Mesendoderm (in vitro differentiated cells): ENCODE data around the gene PRKCG.
A peak's percentile ranks its signal among the peaks of the same experiment; 100 is the strongest.

Experiments used
- DNase-seq: peaks from one replicate; pipeline ENCODE4 v3.0.0; 2013
- H2AK5ac ChIP-seq: 2 replicates; pipeline ENCODE4 v1.6.1; 2013; ENCODE audit warnings: low read length, inconsistent platforms
- H2BK120ac ChIP-seq: 2 replicates; pipeline ENCODE4 v1.6.1; 2013; ENCODE audit warnings: low read depth, mild to moderate bottlenecking, low read length, moderate library complexity, mixed read lengths
- H2BK15ac ChIP-seq: replicated peaks from 2 replicates; pipeline ENCODE4 v1.6.1; 2013; ENCODE audit warnings: low read depth, mild to moderate bottlenecking, moderate library complexity
- H2BK5ac ChIP-seq: 2 replicates; pipeline ENCODE4 v1.6.1; 2013; ENCODE audit warnings: low read length, inconsistent platforms
- H3K18ac ChIP-seq: 2 replicates; pipeline ENCODE4 v1.6.1; 2013; ENCODE audit warnings: mild to moderate bottlenecking, low read length, mixed read lengths
- H3K23ac ChIP-seq: one replicate; pipeline ENCODE4 v1.6.1; 2013; ENCODE audit warnings: low read length
- H3K27ac ChIP-seq: 2 replicates; pipeline ENCODE4 v1.5.1; 2013; ENCODE audit warnings: low read depth, mild to moderate bottlenecking, inconsistent platforms, low read length, moderate library complexity
- H3K27me3 ChIP-seq: 2 replicates; pipeline ENCODE4 v1.6.1; 2013; ENCODE audit warnings: low read length, control low read depth, mild to moderate bottlenecking, inconsistent platforms; ENCODE audit not compliant: insufficient read depth, poor library complexity
- H3K36me3 ChIP-seq: 2 replicates; pipeline ENCODE4 v1.6.1; 2013; ENCODE audit warnings: low read length, inconsistent platforms; ENCODE audit not compliant: control insufficient read depth, insufficient read depth
- H3K4ac ChIP-seq: one replicate; pipeline ENCODE4 v1.6.1; 2013; ENCODE audit warnings: low read depth, mild to moderate bottlenecking, low read length, moderate library complexity
- H3K4me1 ChIP-seq: 2 replicates; pipeline ENCODE4 v1.6.1; 2013; ENCODE audit warnings: low read depth, low read length, inconsistent platforms; ENCODE audit not compliant: control insufficient read depth
- H3K4me2 ChIP-seq: 2 replicates; pipeline ENCODE4 v1.6.1; 2013; ENCODE audit warnings: low read length
- H3K4me3 ChIP-seq: 2 replicates; pipeline ENCODE4 v1.5.1; 2013; ENCODE audit warnings: mild to moderate bottlenecking, low read length
- H3K56ac ChIP-seq: one replicate; pipeline ENCODE4 v1.6.1; 2013; ENCODE audit warnings: low read length
- H3K79me1 ChIP-seq: 2 replicates; pipeline ENCODE4 v1.6.1; 2013; ENCODE audit warnings: low read length, inconsistent platforms
- H3K79me2 ChIP-seq: 2 replicates; pipeline ENCODE4 v1.6.1; 2013; ENCODE audit warnings: mild to moderate bottlenecking, low read length; ENCODE audit not compliant: control insufficient read depth, insufficient read depth
- H3K9ac ChIP-seq: 2 replicates; pipeline ENCODE4 v1.6.1; 2013; ENCODE audit warnings: low read length, inconsistent platforms
- H4K5ac ChIP-seq: one replicate; pipeline ENCODE4 v1.6.1; 2013; ENCODE audit warnings: low read length
- H4K8ac ChIP-seq: one replicate; pipeline ENCODE4 v1.6.1; 2013; ENCODE audit warnings: low read depth, mild to moderate bottlenecking, control low read depth, low read length, moderate library complexity
- WGBS: extraction: QIAGEN DNeasy Blood & Tissue Kit; methylation state at CpG from one replicate; pipeline ENCODE4 v1.1.7; 2013; ENCODE audit warnings: low lambda C conversion rate, missing lambda C conversion rate; ENCODE audit not compliant: insufficient coverage; ENCODE audit errors: extremely low coverage; 5-methylcytosine and 5-hydroxymethylcytosine counted together

Gene PRKCG

GRCh38 chr19:53844849-53845246 is 37.1 kb upstream of the PRKCG start:
- no peak overlapping the region for H2BK15ac ChIP-seq
- no peak overlapping the region for H3K27ac ChIP-seq
- H3K27me3 ChIP-seq = no peaks in the 10 kb centered on the region
- H4K5ac ChIP-seq = no peak overlapping the region
- no peak overlapping the region for H4K8ac ChIP-seq
- H3K36me3 ChIP-seq = no peaks in the 10 kb centered on the region
- H3K4me2 ChIP-seq = no peak overlapping the region
- 100% methylated on average over 2 of the region's 9 CpGs for WGBS
- no peak overlapping the region for H3K4ac ChIP-seq
- no peak for DNase-seq
- no peak overlapping the region for H2AK5ac ChIP-seq
- no peaks in the 10 kb centered on the region for H3K79me1 ChIP-seq
- no peak overlapping the region for H2BK120ac ChIP-seq
- H3K18ac ChIP-seq = no peak overlapping the region
- no peaks in the 10 kb centered on the region for H3K79me2 ChIP-seq
- H3K4me3 ChIP-seq = no peak overlapping the region
- no peaks in the 10 kb centered on the region for H3K4me1 ChIP-seq
- H3K23ac ChIP-seq = no peak overlapping the region
- H3K56ac ChIP-seq = no peak overlapping the region
- H2BK5ac ChIP-seq = no peak overlapping the region
- no peak overlapping the region for H3K9ac ChIP-seq

DNA sequence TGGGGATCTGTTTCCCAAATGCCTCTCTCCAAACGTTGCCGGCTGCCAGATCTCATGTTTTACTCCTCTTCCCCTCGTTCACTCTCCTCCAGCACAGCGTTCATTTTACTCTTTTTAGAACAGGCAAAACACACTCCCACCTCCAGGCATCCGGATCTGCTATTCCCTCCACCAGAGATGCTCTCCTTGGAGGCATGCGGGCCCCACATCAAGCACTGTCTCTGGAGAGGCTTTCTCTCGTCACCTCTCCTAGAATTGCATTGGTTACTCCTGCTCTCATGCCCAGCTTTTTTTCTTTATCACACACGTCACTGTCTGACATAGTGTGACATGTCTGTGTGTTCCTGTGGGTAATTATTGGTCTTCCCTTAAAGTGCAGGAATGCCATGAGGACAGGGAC is 34.4 kb upstream of the PRKCG start:
- Histone ChIP-seq H3K23ac (no peak overlapping the region), H3K4ac (no peak overlapping the region), H2BK5ac (no peak overlapping the region), H3K9ac (no peak overlapping the region), H2AK5ac (no peak overlapping the region), H2BK15ac (no peak overlapping the region), H3K4me1 (no peaks in the 10 kb centered on the region), H3K18ac (no peak overlapping the region), H3K79me1 (no peaks in the 10 kb centered on the region), H2BK120ac (no peak overlapping the region), H4K8ac (no peak overlapping the region), H3K27me3 (no peaks in the 10 kb centered on the region), H3K27ac (no peak overlapping the region), H4K5ac (no peak overlapping the region), H3K56ac (no peak overlapping the region), H3K4me2 (no peak overlapping the region), H3K79me2 (no peaks in the 10 kb centered on the region), H3K36me3 (no peaks in the 10 kb centered on the region), H3K4me3 (no peak overlapping the region)
- whole genome bisulfite sequencing = no CpG with 5 or more reads among the region's 8 CpGs
- DNase-seq = no peak

- H3K4ac ChIP-seq = no peak overlapping the region
- H3K56ac ChIP-seq = no peak overlapping the region
- no peak overlapping the region for H2BK120ac ChIP-seq
- no peak overlapping the region for H3K4me2 ChIP-seq
- no CpG with 5 or more reads among the region's 11 CpGs for WGBS
- no peak overlapping the region for H4K5ac ChIP-seq
- no peak overlapping the region for H3K4me3 ChIP-seq
- no peak overlapping the region for H2AK5ac ChIP-seq
- H3K27ac ChIP-seq = no peak overlapping the region
- no peak overlapping the region for H2BK15ac ChIP-seq
- H3K79me1 ChIP-seq = no peaks in the 10 kb centered on the region
- no peak overlapping the region for H4K8ac ChIP-seq
- H3K4me1 ChIP-seq = no peaks in the 10 kb centered on the region
- no peaks in the 10 kb centered on the region for H3K27me3 ChIP-seq
- no peak overlapping the region for H3K9ac ChIP-seq
- no peaks in the 10 kb centered on the region for H3K79me2 ChIP-seq
- H3K18ac ChIP-seq = no peak overlapping the region
- no peak for DNase-seq
- no peak overlapping the region for H3K23ac ChIP-seq
- no peak overlapping the region for H2BK5ac ChIP-seq
- no peaks in the 10 kb centered on the region for H3K36me3 ChIP-seq
These were observed 32.7 kb upstream of the PRKCG start for GRCh38 chr19:53849237-53849676.

DNA sequence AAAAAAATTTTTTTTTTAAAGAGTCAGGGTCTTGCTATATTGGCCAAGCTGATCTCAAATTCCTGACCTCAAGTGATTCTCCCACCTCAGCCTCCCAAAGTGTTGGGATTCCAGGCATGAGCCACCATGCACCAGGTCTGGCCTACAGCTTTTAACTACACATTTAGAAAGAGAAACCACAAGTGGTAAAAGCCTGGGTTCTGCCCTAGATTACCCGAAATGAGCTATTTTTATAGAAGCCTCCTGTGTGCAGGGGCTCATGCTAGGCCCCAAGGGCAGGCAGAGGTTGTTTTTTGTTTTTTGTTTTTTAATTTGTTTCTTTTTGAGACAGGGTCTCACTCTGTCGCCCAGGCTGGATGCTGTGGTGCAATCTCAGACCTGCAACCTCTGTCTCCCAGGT is 28.3 kb upstream of the PRKCG start:
- Histone ChIP-seq H3K4me1 (no peaks in the 10 kb centered on the region), H3K4me3 (no peak overlapping the region), H3K4ac (no peak overlapping the region), H3K56ac (no peak overlapping the region), H3K4me2 (no peak overlapping the region), H3K27me3 (no peaks in the 10 kb centered on the region), H3K79me1 (no peaks in the 10 kb centered on the region), H3K9ac (no peak overlapping the region), H2AK5ac (no peak overlapping the region), H2BK5ac (no peak overlapping the region), H2BK120ac (no peak overlapping the region), H3K23ac (no peak overlapping the region), H3K18ac (no peak overlapping the region), H2BK15ac (no peak overlapping the region), H4K5ac (no peak overlapping the region), H3K36me3 (no peaks in the 10 kb centered on the region), H4K8ac (no peak overlapping the region), H3K79me2 (no peaks in the 10 kb centered on the region), H3K27ac (no peak overlapping the region)
- WGBS = no CpG with 5 or more reads among the region's 2 CpGs
- no peak for DNase-seq

- Histone ChIP-seq H4K5ac (no peak overlapping the region), H4K8ac (no peak overlapping the region), H3K23ac (no peak overlapping the region), H3K36me3 (no peaks in the 10 kb centered on the region), H2BK15ac (no peak overlapping the region), H2BK5ac (no peak overlapping the region), H3K18ac (no peak overlapping the region), H3K56ac (peak overlapping the region; percentile 42), H3K4me2 (no peak overlapping the region), H3K79me1 (peaks cover 1% of the 10 kb centered on the region), H3K79me2 (peaks cover 8% of the 10 kb centered on the region), H2BK120ac (no peak overlapping the region), H3K9ac (no peak overlapping the region), H3K27ac (no peak overlapping the region), H2AK5ac (no peak overlapping the region), H3K4me1 (peaks cover 2% of the 10 kb centered on the region), H3K4me3 (no peak overlapping the region), H3K27me3 (no peaks in the 10 kb centered on the region), H3K4ac (no peak overlapping the region)
- DNase-seq = no peak
- no CpG with 5 or more reads among the region's 6 CpGs for WGBS
These were observed 17.6 kb upstream of the PRKCG start for GRCh38 chr19:53864308-53864836.

GRCh38 chr19:53865523-53865917 is 16.5 kb upstream of the PRKCG start:
- Histone ChIP-seq H3K23ac (no peak overlapping the region), H3K4ac (no peak overlapping the region), H3K79me2 (peaks cover 12% of the 10 kb centered on the region), H2BK120ac (no peak overlapping the region), H2AK5ac (no peak overlapping the region), H3K27ac (peak overlapping the region; percentile 92), H3K79me1 (peaks cover 1% of the 10 kb centered on the region), H3K4me2 (peak overlapping the region; percentile 65), H4K8ac (no peak overlapping the region), H4K5ac (no peak overlapping the region), H3K9ac (peak overlapping the region; percentile 75), H3K4me3 (no peak overlapping the region), H2BK5ac (no peak overlapping the region), H3K18ac (no peak overlapping the region), H2BK15ac (no peak overlapping the region), H3K56ac (peak overlapping the region; percentile 93), H3K36me3 (no peaks in the 10 kb centered on the region), H3K4me1 (peaks cover 2% of the 10 kb centered on the region), H3K27me3 (no peaks in the 10 kb centered on the region)
- DNase-seq = no peak
- no CpG with 5 or more reads among the region's 9 CpGs for WGBS
